CD4-positive, alpha-beta T cell treated with Interleukin-4 for 1 hour (primary cell): ENCODE data around the gene SLC66A2.

ENCODE experiments used
- DNase-seq, 2 donors: peaks; one replicate each; pipeline ENCODE4 v3.0.0-alpha.2; 2020 to 2022

Gene SLC66A2

GRCh38 chr18:79864006-79864725 lies 87.3 kb downstream of the SLC66A2 start:
- peak in 1 of 2 donors; percentile 2 for DNase-seq

GRCh38 chr18:79863161-79864005 lies 88.1 kb downstream of the SLC66A2 start:
- DNase-seq, result no peak

- DNase-seq, result no peak
Measured at GRCh38 chr18:79862562-79862961, 88.9 kb downstream of the SLC66A2 start.

- DNase-seq, result no peak
Measured at GRCh38 chr18:79861687-79862086, 89.8 kb downstream of the SLC66A2 start.

GRCh38 chr18:79859314-79859713 lies 92.1 kb downstream of the SLC66A2 start:
- DNase-seq, result no peak

GRCh38 chr18:79857082-79857671 lies 94.3 kb downstream of the SLC66A2 start:
- no peak for DNase-seq

- peak in 1 of 2 donors; percentile 17 for DNase-seq
Measured at GRCh38 chr18:79856119-79857007, 95.1 kb downstream of the SLC66A2 start.

- DNase-seq, result no peak
Measured at GRCh38 chr18:79855147-79855933, 96.1 kb downstream of the SLC66A2 start.

- no peak for DNase-seq
Measured at GRCh38 chr18:79853993-79854364, 97.5 kb downstream of the SLC66A2 start.

- no peak for DNase-seq
Measured at GRCh38 chr18:79853303-79853992, 98.0 kb downstream of the SLC66A2 start.

- DNase-seq, result no peak
Measured at GRCh38 chr18:79852561-79853302, 98.7 kb downstream of the SLC66A2 start.
